ENCODE results near the gene APP.

Gene APP

DNA sequence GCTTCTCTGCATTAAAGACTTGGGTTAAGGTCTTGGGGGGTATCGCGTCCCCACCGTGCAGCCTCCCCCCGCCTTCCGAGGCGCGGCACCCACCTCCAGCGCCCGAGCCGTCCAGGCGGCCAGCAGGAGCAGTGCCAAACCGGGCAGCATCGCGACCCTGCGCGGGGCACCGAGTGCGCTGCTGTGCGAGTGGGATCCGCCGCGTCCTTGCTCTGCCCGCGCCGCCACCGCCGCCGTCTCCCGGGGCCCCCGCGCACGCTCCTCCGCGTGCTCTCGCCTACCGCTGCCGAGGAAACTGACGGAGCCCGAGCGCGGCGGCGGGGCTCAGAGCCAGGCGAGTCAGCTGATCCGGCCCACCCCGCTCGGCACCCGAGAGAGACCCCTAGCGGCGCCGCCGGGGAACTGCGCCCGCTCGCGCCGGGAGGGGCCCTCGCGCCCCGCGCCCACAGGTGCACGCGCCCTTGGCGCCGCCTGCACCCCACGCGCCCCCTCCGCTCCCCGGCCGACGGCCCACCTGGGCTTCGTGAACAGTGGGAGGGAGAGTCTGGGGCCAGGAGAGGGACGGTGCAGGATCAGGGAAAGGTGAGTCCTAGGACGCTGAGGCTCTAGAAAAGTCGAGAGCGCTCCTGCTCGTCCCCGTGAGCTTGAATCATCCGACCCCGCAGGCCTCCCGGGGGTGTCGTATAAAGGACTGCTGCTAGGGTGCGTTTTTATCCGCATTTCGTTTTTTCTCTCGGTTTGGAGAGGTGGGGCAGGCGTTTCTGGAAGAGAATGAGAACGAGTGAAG, at the start of gene APP:
Gene APP (minus strand): TSS at position 300 of the 787 bp plus-strand sequence. CDS start 150 bp downstream, at position 150.
- DNase-seq, result peak; percentile 84 to 91

- DNase-seq, result no peak
Observed at GRCh38 chr21:26212220-26212619, 41.6 kb upstream of the APP start.

DNA sequence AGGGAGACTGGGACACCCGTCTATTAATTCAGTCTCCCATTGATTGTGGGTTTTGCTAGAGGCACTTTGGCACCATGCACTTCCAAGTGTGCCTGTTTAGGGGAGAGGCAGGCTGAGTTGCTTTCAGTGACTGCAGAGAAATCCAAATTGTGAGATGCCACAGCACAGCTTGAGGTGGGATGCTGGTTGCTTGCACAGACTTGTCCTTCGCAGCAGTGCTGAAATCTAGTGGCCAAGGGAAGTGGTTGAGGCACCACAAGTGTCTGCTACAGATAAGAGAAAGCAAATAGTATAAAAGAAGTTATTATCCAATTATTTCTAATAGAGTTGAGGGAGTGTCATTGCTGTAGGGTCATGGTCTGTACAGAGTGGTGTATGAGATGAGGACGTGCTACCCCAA, 40.0 kb upstream of the APP start:
- DNase-seq, result no peak

GRCh38 chr21:26207021-26207420, 36.5 kb upstream of the APP start:
- no peak for DNase-seq

GRCh38 chr21:26199456-26199855, 28.9 kb upstream of the APP start:
- no peak for DNase-seq

GRCh38 chr21:26195708-26196107, 25.1 kb upstream of the APP start:
- no peak for DNase-seq

- DNase-seq, result no peak
Observed at GRCh38 chr21:26194811-26195251, 24.3 kb upstream of the APP start.

DNA sequence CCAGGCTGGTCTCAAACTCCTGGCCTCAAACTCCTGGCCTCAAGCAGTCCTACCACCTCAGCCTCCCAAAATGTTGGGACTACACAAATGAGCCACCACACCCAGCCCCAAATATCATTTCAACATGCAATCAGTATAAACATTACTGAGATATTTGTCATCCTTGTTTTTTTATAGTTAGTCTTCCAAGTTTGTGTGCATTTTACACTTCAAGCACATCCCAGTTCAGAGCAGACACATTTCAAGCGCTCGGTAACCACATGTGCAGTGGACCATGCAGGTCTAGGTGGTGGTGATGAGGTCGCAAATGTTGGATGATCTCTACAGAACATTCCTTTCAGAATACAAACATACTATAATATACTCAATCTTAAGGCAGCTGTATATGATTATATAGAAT, 23.8 kb upstream of the APP start:
- DNase-seq, result no peak

DNA sequence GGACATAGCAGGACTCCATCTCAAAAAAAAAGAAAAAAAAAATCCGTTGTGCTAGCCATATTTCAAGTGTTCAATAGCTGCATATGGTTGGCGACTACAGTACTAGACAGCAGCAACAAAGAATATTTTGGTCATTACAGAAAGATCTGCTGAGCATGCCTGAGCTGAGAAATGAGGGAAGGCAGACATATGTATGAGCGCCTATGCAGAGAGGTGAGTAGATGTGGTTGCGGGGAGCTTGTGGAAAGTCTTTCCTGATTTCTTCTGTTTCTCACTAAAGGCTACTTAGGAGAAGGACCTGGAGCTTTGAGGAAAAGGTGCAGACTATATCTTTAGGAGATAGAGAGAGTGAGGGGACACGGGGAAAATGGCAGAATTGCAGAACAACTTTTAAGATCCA, 21.0 kb upstream of the APP start:
- no peak for DNase-seq

GRCh38 chr21:26188422-26188821, 17.9 kb upstream of the APP start:
- no peak for DNase-seq

GRCh38 chr21:26185446-26185845, 14.9 kb upstream of the APP start:
- DNase-seq, result no peak

GRCh38 chr21:26185021-26185420, 14.5 kb upstream of the APP start:
- DNase-seq, result no peak

GRCh38 chr21:26179501-26179900, 8.9 kb upstream of the APP start:
- no peak for DNase-seq

GRCh38 chr21:26177746-26178426, 7.3 kb upstream of the APP start:
- no peak for DNase-seq

DNA sequence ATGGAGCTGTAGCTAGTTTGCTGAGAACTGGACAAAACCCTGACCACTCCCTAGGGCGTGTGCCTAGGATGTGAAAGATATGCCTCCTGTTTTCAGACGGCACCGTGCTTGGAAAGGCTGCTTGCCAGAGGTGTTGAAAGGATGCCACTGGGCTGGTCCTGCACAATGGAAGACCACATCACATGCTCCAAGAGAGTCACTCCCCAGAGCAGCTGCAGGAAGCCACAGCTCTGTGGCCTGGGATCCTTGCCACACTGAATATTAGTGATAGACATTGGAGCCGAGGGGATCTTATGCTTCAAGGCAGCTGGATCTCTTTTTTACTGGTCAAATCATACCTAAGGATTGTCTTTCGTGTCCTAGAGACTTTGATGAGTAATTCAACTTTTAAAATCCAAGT, 6.6 kb upstream of the APP start:
- no peak for DNase-seq

GRCh38 chr21:26171258-26172100, 909 bp upstream of the APP start:
- DNase-seq, result no peak

GRCh38 chr21:26169611-26170470, 729 bp downstream of the APP start:
- DNase-seq, result peak; percentile 44 to 46

GRCh38 chr21:26169061-26169610, 1.4 kb downstream of the APP start:
- peak; percentile 22 to 41 for DNase-seq

GRCh38 chr21:26168371-26168770, 2.2 kb downstream of the APP start:
- no peak for DNase-seq

DNA sequence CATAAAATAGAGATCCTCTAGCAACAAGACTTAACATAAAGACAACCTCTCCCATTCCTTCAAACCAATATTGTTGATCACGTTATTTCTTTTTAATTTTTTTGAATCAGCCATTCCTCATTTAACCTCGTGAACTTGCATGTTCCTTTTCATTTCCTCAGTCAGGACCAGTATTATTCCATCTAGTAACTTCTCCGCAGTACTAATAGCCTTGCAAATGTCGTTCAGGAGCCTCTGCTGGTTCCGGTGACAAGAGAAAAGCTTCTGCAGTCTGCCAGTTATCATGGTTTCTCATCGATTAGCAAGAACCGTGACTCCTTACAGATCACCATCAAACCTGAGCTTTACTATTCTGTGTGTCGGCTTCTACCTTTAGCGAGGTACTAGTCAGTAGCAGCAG, 3.0 kb downstream of the APP start:
- DNase-seq, result no peak

DNA sequence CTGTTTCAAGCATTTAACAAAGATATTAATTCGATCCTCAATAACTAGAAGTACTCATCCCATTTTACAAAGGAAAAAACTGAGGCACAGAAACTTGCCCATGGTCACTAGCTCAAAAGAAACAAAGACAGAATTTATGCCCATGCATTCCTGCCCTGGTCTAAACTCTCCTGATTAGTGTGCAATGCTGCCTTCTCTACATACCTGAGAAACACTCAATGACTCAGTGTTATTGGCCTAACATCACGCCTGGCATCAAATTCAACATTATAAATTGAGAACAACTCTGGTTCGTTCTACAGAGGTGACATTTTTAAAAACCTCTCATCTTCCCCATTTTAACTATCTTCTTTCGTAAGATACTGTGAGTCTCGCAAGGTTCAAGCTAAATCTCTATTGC, 5.2 kb downstream of the APP start:
- DNase-seq, result no peak

DNA sequence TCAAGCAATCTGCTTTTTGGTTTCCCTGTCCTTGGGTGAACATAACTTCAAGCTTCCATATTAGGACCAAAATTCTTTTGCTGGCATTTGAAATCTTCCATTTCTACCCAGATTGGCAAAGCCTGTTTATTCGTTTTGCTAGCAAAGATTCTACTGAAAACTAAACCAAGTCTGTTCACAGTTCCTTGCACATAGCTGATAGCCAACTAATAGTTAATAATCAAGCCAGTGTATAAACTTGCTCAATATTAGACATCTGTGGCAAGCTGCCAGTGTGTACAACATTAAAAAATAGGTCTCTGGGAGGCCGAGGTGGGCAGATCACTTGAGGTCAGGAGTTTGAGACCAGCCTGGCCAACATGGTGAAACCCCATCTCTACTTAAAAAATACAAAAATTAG, 6.3 kb downstream of the APP start:
- DNase-seq, result no peak

All from stimulated activated CD4-positive, alpha-beta T cell treated with anti-CD3 and anti-CD28 coated beads, Interleukin-4, amount 100 ng/mL, for 4 hours (primary cell).